ENCODE data around the gene KAZN.

The KAZN gene

GRCh38 chr1:14907416-14907815 is 308.9 kb downstream of the KAZN start:
- ChIA-PET POLR2A (interaction anchor here (0.7 kb wide), 1 partner anchor 693 kb away, joined by 4 read pairs; no protein-coding TSS in a partner anchor), CTCF (interaction anchor here (0.7 to 1.2 kb wide), 2 partner anchors 8 to 101 kb away, joined by 3 to 4 read pairs; no protein-coding TSS in a partner anchor)
- TF ChIP-seq ZNF501 (tag by site-specific recombination; IDR thresholded peaks at IDR 0.05) (no peak), MYNN (tag by site-specific recombination; IDR thresholded peaks at IDR 0.05; ENCODE audit: borderline replicate concordance) (no peak), ZNF621 (tag by site-specific recombination; IDR thresholded peaks at IDR 0.05) (no peak)
- Histone ChIP-seq H3K4me1 (ENCODE audit: control insufficient read depth, insufficient read depth, low read length) (no peaks in the 10 kb centered on the region), H3K9me3 (ENCODE audit: control insufficient read depth, insufficient read depth, low read depth, low read length) (no peaks in the 10 kb centered on the region), H3K36me3 (ENCODE audit: control insufficient read depth in 2 of 2, insufficient read depth in 1 of 2, low read length in 2 of 2) (no peaks in the 10 kb centered on the region), H3K4me3 (ENCODE audit: low read depth, low read length) (no peak overlapping the region), H3K27ac (ENCODE audit: extremely low read depth, low read depth, low read length) (no peak overlapping the region)

- Histone ChIP-seq H3K4me1 (ENCODE audit: control insufficient read depth, insufficient read depth, low read length) (no peaks in the 10 kb centered on the region), H3K4me3 (ENCODE audit: low read depth, low read length) (no peak overlapping the region), H3K9me3 (ENCODE audit: control insufficient read depth, insufficient read depth, low read depth, low read length) (no peaks in the 10 kb centered on the region), H3K27ac (ENCODE audit: extremely low read depth, low read depth, low read length) (no peak overlapping the region), H3K36me3 (ENCODE audit: control insufficient read depth in 2 of 2, insufficient read depth in 1 of 2, low read length in 2 of 2) (no peaks in the 10 kb centered on the region)
- POLR2A ChIA-PET = no interaction called here
- TF ChIP-seq ZFHX2 (tag by site-specific recombination; conservative IDR thresholded peaks at IDR 0.05) (peak; percentile 85), EGR2 (tag by site-specific recombination; IDR thresholded peaks at IDR 0.05; ENCODE audit: low read depth) (peak; percentile 80), ZNF530 (tag by site-specific recombination; IDR thresholded peaks at IDR 0.05; ENCODE audit: low read depth) (no peak), ZBTB17 (tag by site-specific recombination; IDR thresholded peaks at IDR 0.05) (no peak)
- CTCF ChIA-PET = no interaction called here
Observed at GRCh38 chr1:14909273-14909672, 310.8 kb downstream of the KAZN start.

- H3K36me3 ChIP-seq (ENCODE audit: control insufficient read depth in 2 of 2, insufficient read depth in 1 of 2, low read length in 2 of 2) = no peaks in the 10 kb centered on the region
- H3K4me1 ChIP-seq (ENCODE audit: control insufficient read depth, insufficient read depth, low read length) = no peaks in the 10 kb centered on the region
- H3K9me3 ChIP-seq (ENCODE audit: control insufficient read depth, insufficient read depth, low read depth, low read length) = no peaks in the 10 kb centered on the region
- TF ChIP-seq ZNF768 (tag by site-specific recombination; IDR thresholded peaks at IDR 0.05) (no peak), GFI1B (tag by site-specific recombination; IDR thresholded peaks at IDR 0.05) (no peak), ZNF843 (tag by site-specific recombination; IDR thresholded peaks at IDR 0.05) (no peak), GLI2 (tag by site-specific recombination; IDR thresholded peaks at IDR 0.05; ENCODE audit: borderline replicate concordance, low read depth) (no peak), OSR2 (tag by site-specific recombination; IDR thresholded peaks at IDR 0.05) (no peak), ZNF280D (tag by site-specific recombination; IDR thresholded peaks at IDR 0.05) (no peak), ZNF600 (tag by site-specific recombination; IDR thresholded peaks at IDR 0.05) (0 out of 2 replicates have a peak, but pooled peaks have one; percentile 22), ZNF24 (tag by site-specific recombination; IDR thresholded peaks at IDR 0.05) (peak; percentile 32; the same call in 1 of the 2 replicates), ZNF692 (tag by site-specific recombination; IDR thresholded peaks at IDR 0.05) (no peak), ZNF280C (tag by site-specific recombination; IDR thresholded peaks at IDR 0.05) (no peak), ELK4 (IDR thresholded peaks at IDR 0.05; ENCODE audit: borderline replicate concordance, low read depth, low read length) (no peak), ZNF211 (tag by site-specific recombination; IDR thresholded peaks at IDR 0.05; ENCODE audit: low read depth) (no peak), ZNF776 (tag by site-specific recombination; IDR thresholded peaks at IDR 0.05; ENCODE audit: borderline replicate concordance) (no peak), ZNF571 (tag by site-specific recombination; IDR thresholded peaks at IDR 0.05) (no peak)
- H3K4me3 ChIP-seq (ENCODE audit: low read depth, low read length) = no peak overlapping the region
- CTCF ChIA-PET = interaction anchor here (0.8 kb wide), 1 partner anchor 118 kb away, joined by 4 read pairs; no protein-coding TSS in a partner anchor
- no peak overlapping the region for H3K27ac ChIP-seq (ENCODE audit: extremely low read depth, low read depth, low read length)
- POLR2A ChIA-PET = no interaction called here
Observed at GRCh38 chr1:14909920-14910460, 311.5 kb downstream of the KAZN start.

Measured in HEK293 (cell line).